ENCODE measurements around the gene ATG14. TPM values are rescaled to one million over a fixed set of nuclear protein-coding genes. Genes with fewer than 3 reads are reported as not detected.
"Not testable (repeated sequence)": the region's sequence is repeated elsewhere in the genome, so short reads cannot be mapped to it uniquely, and the experiment has no call there.

Gene ATG14
- total RNA-seq, 1 donor from 2014 or later = 12.5 TPM

DNA sequence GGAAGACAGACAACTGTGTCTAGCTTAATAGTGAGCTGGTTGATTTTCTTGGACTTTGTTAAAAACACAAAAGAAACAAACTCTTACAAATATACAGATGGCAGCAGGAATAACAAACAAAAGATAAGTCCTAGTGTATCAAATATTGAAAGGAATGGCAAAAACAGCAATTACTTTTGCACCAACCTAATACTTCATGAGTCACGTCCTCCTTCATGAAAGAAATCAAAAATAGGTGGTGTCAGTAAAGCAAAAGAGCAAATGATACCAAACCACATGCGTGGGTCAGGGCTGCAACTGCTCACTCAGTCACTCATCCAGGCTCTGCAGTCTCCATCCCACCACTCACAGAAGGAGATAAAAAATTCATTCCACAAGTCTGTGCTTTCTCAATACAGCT is 11.8 kb downstream of the ATG14 start:
- intact Hi-C loops (cut with DNase I) = no loop called here
- DNase-seq (ENCODE audit: low spot score) = no peak

DNA sequence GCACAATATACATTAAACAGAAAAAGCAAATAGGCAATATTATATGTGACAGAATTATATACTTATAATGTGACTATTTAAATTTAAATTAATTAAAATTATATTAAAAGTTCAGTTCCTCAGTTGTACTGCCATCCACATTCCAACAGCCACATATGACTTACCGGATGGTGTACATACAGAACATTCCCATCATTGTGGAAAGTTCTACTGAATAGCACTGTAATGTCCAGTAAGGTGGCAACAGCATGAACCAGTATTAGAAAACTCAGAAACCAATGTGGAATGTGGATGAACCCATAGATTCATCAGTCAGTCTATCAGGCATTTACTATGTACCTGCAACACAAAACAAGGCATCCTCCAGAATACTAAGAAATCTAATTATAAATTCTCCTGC is 12.4 kb downstream of the ATG14 start:
- intact Hi-C loops (cut with DNase I) = no loop called here

DNA sequence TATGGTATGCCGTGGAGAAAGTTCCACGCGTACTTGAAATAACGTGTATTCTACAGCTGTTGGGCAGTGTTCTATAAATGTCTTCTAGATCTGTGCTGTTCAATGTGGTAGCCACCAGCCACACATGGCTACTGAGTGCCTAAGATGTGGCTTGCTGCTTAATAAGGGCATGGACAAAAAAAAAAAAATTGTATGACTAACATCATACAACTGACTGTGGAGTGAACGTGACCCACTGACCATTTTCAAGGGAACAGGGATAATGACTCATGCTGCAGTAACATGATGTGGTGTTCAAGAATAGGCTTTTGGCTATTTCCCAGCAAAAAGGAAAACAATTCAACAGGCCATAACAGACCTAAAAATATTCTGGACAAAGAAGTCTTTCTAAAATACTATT is 13.0 kb downstream of the ATG14 start:
- intact Hi-C loops (cut with DNase I) = no loop called here
- DNase-seq (ENCODE audit: low spot score) = no peak

More for the DNA sequence above, 12.4 kb downstream of the ATG14 start:
- no peak for DNase-seq (ENCODE audit: low spot score)

DNA sequence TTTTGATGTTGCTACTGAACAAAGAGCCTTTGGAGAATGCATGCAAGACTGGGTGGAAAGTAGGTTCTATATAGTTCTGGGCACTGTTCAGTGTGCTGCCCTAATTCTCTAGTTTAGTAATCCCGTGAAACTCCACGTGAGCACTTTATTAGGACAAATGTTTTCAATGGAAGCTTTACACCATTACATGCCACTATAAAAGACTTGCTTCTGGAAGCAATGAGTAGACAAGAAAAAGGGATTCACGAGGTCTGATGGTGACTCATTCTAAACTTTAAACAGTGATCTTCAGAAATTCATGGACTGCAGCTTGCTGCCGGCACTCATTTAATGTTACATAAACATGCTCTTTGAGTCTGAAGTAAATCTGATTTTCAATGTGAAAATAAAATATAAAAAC is 22.3 kb downstream of the ATG14 start:
- DNase-seq (ENCODE audit: low spot score) = no peak
- intact Hi-C loops (cut with DNase I) = no loop called here

DNA sequence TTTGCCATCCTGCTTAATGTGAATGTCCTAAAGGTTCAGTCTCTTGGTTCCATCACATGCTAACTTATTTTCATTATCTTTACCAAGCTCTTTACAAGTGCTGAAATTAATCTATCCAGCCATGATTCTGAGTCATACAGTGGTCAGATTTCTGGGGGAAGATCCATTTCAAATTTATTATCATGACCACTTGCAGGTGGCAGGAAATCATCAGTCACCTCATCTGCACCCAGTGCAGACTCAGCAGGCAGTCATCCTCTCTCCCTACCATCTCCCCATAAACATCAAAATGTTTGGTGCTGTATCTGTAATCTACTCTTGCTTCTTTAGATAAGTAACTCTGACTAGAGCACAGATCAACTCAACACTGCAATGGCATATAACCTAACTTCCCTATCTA is 23.5 kb downstream of the ATG14 start:
- DNase-seq (ENCODE audit: low spot score) = no peak
- intact Hi-C loops (cut with DNase I) = no loop called here

DNA sequence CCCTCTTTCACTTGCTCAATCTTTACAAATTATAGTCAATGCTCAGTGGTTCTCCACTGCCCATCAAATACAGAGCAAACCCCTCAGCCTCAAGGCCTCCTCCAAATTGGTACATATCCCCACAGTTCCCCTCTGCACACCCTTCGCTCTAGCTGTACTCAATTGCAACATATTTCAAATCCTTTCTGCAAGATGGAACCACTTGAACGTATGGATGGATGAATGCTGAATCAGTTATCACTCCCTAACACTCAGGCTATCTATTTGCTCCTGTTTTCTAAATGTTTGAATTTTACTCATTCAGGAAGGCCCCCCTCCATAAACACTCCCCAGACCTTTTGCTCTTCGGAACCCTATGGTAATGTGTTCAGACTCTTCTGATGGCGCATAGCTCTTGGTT is 24.5 kb downstream of the ATG14 start:
- no peak for DNase-seq (ENCODE audit: low spot score)
- intact Hi-C loops (cut with DNase I) = no loop called here

DNA sequence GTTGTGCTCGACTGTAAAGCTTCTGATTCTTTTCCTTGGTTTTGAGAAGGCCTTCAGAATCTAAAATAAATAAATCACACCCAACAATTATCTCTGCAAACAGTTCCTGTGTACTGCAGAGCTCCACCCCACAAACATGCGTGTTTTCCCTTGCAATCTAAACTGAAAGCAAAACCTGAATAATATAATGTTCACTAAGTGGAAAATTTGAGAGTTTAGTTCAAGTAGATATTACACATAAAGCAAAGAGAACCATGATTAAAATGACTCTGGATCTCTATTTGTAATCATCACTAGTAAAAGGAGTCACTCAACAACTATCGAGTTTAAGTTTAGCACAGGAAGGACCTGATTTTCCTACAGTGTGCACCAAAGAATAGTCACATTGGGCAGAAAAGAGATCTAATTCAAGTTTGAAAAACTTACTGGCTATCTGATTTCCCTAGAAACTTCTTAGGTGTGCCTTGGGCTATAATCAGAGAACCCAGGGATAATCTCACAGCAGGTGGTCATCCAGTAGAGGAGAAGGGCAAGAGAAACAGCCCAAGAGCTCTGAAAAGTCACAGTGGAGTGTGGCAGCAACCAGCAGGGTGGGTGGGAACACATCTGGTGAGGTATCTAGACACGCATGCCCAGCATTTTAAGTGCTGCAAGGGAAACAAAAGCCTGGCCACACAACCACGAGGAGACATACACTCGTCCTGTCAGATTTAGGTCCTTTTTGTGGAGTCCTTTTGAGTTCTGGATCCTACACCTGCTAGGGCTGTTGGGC is 25.4 kb downstream of the ATG14 start:
- no peak for DNase-seq (ENCODE audit: low spot score)

DNA sequence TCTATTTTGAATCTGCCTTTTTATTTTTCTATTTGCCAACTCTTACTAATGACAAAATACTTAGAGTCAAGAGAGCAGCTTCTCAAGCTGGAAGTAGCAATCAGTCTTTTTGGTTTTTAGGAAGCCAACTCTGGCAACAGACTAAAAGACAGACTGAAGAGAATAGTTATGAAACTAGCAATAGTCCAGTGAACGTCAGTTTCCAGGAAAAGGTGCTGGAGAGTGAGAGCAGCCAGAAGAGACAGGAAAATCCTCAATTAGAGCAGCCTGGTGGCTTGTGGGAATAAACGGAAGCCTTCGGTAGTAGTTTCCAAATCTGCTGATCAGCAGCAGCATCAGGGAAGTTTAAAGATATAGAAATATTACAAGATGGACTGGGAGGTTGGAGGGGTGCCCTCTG is 27.1 kb downstream of the ATG14 start:
- no peak for DNase-seq (ENCODE audit: low spot score)
- intact Hi-C loops (cut with DNase I) = no loop called here

More for the DNA sequence above, 25.4 kb downstream of the ATG14 start:
- intact Hi-C loops (cut with DNase I) = no loop called here

DNA sequence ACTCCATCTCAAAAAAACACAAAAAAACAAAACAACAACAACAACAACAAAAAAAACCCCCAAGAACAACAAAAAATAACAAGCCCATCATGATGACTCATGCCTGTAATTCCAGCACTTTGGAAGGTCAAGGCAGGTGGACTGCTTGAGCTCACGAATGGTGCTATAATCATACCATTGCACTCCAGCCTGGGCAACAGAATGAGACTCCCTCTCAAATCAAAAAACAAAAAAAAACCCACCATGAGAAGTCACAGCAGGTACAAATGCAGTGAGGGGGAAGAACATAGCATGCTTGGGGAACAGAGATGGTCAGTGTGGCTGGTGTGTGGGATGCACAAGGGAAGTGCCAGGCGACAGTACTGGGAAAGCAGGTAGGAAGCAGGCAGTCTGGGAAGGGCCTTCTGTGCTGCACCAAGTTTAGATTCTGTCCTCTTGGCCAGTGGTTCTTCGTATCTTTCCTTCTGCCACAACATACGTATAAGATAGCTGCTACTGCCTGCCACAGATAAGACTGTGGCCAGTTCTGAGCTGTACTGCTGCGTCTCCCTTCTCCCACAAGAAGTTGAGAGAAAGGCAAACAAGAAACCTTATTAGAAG is 28.0 kb downstream of the ATG14 start:
- intact Hi-C loops (cut with DNase I) = no loop called here
- DNase-seq (ENCODE audit: low spot score) = no peak

DNA sequence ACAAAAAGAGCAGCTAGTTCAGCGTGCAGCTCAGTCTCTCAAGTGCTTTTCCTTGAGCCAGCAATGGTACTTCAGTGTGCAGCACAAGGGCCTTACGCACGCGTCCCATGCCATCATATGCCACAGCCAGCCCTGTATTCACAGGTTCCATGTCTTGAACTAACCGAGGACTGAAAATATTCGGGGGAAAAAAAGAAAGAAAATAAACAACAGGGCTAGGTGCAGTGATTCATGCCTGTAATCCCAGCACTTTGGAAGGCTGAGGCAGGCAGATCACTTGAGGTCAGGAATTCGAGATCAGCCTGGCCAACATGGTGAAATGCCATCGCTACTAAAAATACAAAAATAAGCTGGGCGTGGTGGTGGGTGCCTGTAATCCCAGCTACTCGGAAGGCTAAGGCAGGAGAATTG is 28.6 kb downstream of the ATG14 start:
- DNase-seq (ENCODE audit: low spot score); intact Hi-C loops (cut with DNase I): not testable (repeated sequence)

DNA sequence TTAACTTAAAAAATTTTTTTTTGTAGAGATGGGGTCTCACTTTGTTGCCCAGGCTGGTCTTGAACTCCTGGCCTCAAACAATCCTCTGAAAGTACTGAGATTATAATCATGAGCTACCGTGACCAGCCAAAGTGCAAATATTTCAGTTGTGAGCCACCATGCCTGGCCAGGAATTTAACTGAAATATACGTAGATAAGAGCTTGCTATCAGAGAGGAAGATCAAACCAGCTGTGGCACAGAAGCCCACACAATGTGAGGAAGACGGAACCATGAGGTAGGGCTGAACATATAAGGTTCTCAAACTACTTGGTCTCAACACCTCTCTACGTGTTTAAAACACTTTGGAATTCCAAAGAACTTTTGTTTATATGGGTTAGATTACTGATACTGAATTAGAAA is 29.1 kb downstream of the ATG14 start:
- intact Hi-C loops (cut with DNase I) = no loop called here
- DNase-seq (ENCODE audit: low spot score) = no peak

DNA sequence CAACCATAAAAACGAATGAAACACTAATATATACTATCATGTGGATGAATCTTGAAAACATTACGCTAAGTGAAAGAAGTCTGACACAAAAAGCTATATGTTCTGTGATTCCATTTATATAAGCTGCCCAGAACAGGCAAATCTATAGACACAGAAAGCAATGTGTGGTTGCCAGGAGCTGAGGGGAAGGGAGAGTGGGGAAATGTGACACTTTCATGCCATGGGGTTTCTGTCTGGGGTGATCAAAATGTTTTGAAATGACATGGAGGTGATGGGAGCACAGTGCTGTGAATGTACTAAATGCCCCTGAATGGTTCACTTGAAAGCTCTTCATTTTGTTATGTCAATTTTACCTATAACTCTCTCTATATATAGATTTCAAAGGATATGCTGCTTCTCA is 30.1 kb downstream of the ATG14 start:
- DNase-seq (ENCODE audit: low spot score) = no peak
- intact Hi-C loops (cut with DNase I) = no loop called here

DNA sequence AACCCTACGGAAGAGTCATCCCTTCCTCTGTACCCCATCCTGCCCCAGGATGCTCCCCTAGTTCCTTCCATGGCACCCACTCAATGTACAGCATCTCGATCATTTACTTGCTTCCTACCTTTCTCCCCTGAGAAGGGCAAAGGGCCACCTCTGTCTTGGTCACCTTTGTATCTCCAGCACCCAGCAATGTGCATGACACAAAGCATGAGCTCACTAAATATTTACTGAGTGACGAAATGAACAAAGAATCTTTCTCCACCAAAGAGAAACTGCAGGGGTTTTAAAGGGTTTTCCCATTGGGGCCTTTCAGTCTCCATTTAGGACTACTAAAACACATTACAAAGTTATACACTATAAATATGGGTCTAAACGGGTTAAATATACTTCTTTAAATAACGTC is 30.6 kb downstream of the ATG14 start:
- intact Hi-C loops (cut with DNase I) = no loop called here
- no peak for DNase-seq (ENCODE audit: low spot score)

DNA sequence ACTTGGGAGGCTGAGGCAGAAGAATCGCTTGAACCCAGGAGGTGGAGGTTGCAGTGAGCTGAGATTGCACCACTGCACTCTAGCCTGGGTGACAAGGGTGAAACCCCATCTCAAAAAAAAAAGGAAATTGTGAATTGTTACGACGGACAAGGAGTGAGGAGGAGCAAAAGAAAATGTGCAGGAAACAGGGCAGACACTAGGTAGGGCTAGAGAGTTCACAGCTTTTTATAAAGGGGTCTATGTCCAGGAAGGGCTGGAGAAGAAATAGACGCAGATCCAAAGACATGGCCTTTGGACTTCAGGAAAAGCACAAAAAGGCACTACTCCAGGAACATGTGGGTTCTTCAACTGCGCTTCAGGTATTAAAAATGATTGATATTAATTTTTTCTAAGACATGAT is 34.4 kb downstream of the ATG14 start:
- DNase-seq (ENCODE audit: low spot score) = no peak
- intact Hi-C loops (cut with DNase I) = no loop called here

DNA sequence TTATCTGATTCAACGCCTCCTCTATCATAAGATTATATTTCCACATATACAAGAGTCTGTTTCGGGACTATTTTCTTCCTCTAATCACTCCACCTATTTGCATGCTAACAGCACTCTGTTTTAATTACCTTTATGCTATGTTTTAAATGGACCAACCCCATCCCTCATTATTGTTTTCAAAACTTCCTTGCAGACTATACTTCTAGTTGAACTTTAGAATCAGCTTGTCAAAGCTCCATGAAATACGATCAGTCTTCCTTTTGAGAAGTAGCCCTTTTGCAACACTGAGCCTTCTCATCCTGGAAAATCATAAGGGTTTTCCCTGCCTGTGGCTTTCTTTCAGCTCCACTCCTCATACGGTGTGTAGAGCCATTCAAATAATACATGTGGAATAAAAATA is 36.9 kb downstream of the ATG14 start:
- intact Hi-C loops (cut with DNase I) = no loop called here
- no peak for DNase-seq (ENCODE audit: low spot score)

DNA sequence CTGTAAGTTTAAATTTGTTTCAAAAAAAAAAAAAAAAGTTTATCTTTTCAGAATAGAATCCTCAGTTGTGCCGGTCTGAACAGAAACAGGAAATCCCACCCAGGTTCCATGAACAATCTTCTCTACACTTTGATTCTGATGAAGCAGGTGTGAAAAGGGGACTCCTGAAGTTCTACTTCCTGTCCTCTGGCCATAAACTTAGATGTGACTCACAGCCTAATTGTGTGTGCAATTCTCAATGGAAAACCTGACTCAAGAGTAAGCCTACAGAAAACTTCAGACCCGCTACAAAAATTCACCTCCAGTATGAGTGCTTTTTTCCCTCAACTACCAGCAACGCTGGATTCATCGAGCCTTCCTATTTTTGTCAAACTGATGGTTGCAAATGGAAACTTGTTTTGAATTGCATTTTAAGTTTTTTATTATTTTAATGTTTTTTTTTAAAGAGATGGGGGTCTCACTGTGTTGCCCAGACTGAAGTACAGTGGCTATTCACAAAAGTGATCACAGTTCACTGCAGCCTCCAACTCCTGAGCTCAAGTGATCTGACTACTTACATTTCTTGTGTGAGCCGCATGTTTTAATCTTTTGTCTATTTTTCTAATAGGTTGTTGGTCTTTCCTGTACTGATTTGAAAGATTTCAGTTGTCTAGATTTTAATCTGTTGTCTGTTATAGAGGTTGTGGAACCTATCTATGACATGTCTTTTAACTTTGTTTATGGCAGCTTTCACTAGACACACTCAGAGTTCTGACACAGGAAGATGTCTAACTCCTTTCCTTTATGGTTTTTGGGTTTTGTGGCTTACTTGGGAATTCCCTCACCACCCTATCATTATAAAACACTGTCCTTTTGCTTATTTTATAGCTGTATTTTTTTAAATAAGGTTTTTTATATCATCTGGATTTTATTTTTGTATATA is 37.6 kb downstream of the ATG14 start:
- intact Hi-C loops (cut with DNase I) = no loop called here
- no peak for DNase-seq (ENCODE audit: low spot score)

DNA sequence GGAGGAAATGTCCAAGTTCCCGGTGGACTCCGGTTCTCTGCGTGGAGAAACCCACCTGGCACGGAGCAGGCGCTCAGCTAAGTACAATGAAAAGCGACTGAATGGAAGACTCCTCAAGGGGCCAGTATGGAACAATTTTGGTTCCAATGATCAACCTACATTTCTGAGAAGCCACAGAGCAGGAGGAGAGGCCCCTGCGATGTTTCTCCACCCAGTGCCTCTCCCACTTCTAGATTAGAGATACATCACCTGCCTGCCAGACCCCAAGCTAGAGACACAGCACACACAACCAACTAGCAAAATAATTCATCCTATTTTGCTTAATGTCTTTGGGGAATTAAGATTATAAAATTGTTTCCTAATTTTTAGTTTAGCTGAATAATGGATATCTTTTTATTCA is 38.8 kb downstream of the ATG14 start:
- intact Hi-C loops (cut with DNase I) = no loop called here
- no peak for DNase-seq (ENCODE audit: low spot score)

DNA sequence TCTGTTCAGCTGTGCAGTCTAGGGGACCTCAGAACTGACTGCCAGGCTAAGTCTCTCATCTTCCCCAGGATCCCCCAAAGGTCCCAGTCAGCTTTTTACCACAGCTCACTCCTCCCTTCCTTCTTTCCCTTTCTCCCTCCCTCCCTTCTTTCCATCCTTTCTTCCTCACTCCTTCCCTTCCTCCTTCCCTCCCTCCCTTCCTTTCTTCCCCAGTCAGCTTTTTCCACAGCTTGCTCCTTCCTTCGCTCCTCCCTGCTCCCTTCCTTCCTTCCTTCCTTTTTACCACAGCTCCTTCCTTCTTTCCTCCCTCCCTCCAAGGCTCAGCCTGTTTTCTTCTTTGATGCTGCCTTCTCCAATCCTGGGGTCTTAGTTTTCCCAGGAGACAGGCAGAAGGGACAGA is 39.2 kb downstream of the ATG14 start:
- intact Hi-C loops (cut with DNase I) = no loop called here
- no peak for DNase-seq (ENCODE audit: low spot score)

DNA sequence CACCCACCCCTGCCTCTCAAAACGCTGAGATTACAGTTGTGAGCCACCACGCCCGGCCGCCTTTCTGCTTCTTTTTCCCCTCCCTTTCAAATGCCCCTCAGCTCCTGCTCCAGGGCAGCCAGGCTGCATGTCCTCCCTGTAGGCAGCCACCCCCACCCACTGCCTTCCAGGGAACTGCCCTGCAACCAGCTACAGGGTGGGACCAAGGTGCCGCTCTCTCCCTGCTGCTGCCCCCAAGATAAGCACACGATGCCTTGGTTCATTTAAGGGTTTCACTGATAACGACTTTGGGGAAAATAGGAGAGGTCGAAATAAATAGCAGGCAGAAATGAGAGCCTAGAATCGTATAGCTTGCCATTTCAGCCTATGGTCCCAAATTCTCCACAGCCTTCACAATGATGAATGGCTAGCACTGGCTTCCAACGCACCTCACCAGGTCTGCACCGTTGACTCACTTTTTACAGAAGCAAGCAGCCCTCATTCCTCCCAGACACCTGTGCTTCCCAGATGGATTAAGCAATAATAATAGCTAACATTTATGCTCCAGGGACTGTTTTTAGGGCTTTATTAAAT is 40.7 kb downstream of the ATG14 start:
- intact Hi-C loops (cut with DNase I) = no loop called here
- no peak for DNase-seq (ENCODE audit: low spot score)

DNA sequence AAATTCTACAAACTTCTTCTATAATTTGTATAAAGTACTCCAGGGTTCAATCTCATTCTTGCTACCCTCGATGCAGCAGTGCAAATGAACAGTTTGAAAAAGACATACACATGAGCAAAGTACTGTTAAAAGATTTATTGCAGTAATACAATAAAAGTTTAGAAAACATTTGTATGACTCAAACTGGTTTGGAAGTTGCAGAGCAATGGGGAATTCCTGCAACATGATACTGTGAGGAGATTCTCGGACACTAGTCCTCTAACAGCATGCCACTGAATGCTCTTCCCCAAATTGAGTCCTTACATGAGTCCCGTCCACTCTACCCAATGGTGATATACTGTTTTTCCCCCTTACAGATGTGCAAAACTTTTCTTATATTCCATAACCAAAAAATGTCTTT is 45.4 kb downstream of the ATG14 start:
- DNase-seq (ENCODE audit: low spot score) = no peak

More for the DNA sequence above, 45.4 kb downstream of the ATG14 start:
- intact Hi-C loops (cut with DNase I) = no loop called here

All from cardiac septum (tissue), 1 donor.